ENCODE data around the gene ATP5ME. TPM values are rescaled to one million over a fixed set of nuclear protein-coding genes. Genes with fewer than 3 reads are reported as not detected.
A peak's percentile ranks its signal among the peaks of the same experiment; 100 is the strongest.

Gene ATP5ME
- total and polyA plus RNA-seq, 12 donors = 43.4 to 1,353 (median 325) TPM

DNA sequence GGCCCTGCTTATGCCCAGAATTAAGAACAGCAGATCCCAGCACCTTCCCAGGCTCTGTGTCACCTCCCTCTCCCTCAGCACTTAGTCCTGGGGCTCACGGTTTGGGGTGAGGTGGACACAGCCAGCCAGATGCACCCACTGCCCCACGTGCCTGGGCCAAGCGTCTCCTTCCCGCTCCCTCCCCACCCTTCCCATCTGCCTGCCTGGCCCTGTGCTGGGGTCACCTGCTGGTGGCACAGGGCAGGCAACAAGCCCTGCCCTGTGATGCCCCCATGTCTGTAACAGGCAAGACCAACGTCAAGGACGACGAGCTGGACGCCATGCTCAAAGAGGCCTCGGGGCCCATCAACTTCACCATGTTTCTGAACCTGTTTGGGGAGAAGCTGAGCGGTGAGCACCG lies 5.6 kb upstream of the ATP5ME start:
- Histone ChIP-seq H3K4me3 (no peak overlapping the region), H3K27me3 (no peaks in the 10 kb centered on the region), H3K36me3 (replicated peaks in 1 of 2) (no peaks in the 10 kb centered on the region), H3K9me3 (replicated peaks in 1 of 3) (no peaks in the 10 kb centered on the region), H3K4me1 (replicated peaks in 1 of 2) (peaks cover 27 to 40% of the 10 kb centered on the region in 2 donors), H3K27ac (no peak overlapping the region)
- 82 to 90% (median 84%) methylated on average over 3 to 11 of the region's 11 CpGs for WGBS, 4 donors
- no peak for DNase-seq
- TF ChIP-seq, protein P1, sequence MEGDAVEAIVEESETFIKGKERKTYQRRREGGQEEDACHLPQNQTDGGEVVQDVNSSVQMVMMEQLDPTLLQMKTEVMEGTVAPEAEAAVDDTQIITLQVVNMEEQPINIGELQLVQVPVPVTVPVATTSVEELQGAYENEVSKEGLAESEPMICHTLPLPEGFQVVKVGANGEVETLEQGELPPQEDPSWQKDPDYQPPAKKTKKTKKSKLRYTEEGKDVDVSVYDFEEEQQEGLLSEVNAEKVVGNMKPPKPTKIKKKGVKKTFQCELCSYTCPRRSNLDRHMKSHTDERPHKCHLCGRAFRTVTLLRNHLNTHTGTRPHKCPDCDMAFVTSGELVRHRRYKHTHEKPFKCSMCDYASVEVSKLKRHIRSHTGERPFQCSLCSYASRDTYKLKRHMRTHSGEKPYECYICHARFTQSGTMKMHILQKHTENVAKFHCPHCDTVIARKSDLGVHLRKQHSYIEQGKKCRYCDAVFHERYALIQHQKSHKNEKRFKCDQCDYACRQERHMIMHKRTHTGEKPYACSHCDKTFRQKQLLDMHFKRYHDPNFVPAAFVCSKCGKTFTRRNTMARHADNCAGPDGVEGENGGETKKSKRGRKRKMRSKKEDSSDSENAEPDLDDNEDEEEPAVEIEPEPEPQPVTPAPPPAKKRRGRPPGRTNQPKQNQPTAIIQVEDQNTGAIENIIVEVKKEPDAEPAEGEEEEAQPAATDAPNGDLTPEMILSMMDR (IDR thresholded peaks at IDR 0.05) = no peak
- no peak for TF ChIP-seq POLR2A (IDR thresholded peaks at IDR 0.05)
- intact Hi-C loops (cut with DNase I) = no loop called here

DNA sequence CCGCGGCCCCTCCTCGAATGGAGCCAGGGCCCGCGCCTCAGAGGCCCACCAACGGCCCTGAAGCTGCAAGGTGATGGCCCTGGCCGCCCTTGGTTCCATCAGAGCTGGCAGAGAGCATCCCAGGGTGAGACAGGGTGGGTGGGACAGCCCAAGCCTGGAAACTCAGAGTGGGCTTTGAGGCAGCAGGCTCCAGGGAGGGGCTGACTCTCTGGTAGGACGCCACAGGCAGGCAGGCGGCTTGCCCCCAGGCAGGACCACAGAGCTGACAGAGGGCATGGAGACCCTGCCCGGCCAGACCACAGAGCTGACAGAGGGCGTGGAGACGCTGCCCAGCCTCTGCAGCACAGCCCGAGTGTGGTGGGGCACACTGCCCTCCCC lies 5.0 kb upstream of the ATP5ME start:
- TF ChIP-seq, protein P1 (IDR thresholded peaks at IDR 0.05) = no peak
- TF ChIP-seq POLR2A (IDR thresholded peaks at IDR 0.05) = no peak
- H3K9me3 ChIP-seq (replicated peaks in 1 of 3) = no peaks in the 10 kb centered on the region
- H3K27me3 ChIP-seq = no peaks in the 10 kb centered on the region
- intact Hi-C loops (cut with DNase I) = no loop called here
- peak in 1 of 7 donors; percentile 49 for DNase-seq
- H3K4me1 ChIP-seq (replicated peaks in 1 of 2) = peaks cover 27 to 40% of the 10 kb centered on the region in 2 donors
- no peaks in the 10 kb centered on the region for H3K36me3 ChIP-seq (replicated peaks in 1 of 2)
- 50 to 74% (median 72%) methylated on average over 2 to 13 of the region's 13 CpGs; no CpG with 5 or more reads in 1 of the 4 donors for WGBS, 4 donors
- no peak overlapping the region for H3K4me3 ChIP-seq
- H3K27ac ChIP-seq = no peak overlapping the region

DNA sequence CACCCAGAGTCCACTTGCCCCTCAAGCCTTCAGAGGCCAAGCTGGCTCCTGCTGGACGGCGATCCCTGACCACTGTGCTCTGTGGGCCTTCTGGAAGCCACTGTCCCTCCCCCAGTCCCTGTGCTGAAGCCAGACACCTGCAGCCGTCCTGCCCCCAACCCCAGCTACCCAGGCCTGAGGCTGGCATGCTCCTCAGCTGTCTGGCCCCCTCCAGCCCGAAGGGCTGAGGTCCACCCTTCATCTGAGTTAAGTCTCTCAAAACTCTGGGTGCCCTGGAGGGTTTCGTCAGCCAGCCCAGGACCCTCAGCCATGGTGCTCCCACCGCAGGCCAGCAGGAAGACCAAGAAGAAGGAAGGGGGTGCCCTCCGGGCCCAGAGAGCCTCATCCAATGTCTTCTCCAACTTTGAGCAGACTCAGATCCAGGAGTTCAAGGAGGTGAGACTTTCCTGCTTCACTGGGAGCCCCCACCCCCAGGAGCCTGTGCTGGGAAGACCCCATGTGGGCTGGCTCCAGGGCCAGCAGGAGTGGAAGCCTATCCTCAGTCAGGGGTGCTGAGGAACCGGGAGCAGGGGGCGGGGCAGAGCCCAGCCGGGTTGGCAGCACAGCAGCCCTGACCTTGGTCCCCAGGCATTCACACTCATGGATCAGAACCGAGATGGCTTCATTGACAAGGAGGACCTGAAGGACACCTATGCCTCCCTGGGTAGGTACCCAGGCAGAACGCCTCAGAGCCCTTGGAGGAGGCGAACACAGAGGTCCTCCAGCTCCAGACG lies 4.4 kb upstream of the ATP5ME start:
- no peaks in the 10 kb centered on the region for H3K27me3 ChIP-seq
- WGBS, 4 donors = 28 to 77% (median 61%) methylated on average over 2 to 14 of the region's 14 CpGs
- no peaks in the 10 kb centered on the region for H3K36me3 ChIP-seq (replicated peaks in 1 of 2)
- TF ChIP-seq, protein P1 (IDR thresholded peaks at IDR 0.05) = no peak
- no peak for TF ChIP-seq POLR2A (IDR thresholded peaks at IDR 0.05)
- peak overlapping the region in 1 of 5 donors; percentile 41 for H3K27ac ChIP-seq
- H3K4me3 ChIP-seq = no peak overlapping the region
- intact Hi-C loops (cut with DNase I) = no loop called here
- peaks cover 28 to 37% of the 10 kb centered on the region in 2 donors for H3K4me1 ChIP-seq (replicated peaks in 1 of 2)
- peak in 5 of 7 donors; percentile 34 to 66 (median 61) for DNase-seq
- H3K9me3 ChIP-seq (replicated peaks in 1 of 3) = no peaks in the 10 kb centered on the region

DNA sequence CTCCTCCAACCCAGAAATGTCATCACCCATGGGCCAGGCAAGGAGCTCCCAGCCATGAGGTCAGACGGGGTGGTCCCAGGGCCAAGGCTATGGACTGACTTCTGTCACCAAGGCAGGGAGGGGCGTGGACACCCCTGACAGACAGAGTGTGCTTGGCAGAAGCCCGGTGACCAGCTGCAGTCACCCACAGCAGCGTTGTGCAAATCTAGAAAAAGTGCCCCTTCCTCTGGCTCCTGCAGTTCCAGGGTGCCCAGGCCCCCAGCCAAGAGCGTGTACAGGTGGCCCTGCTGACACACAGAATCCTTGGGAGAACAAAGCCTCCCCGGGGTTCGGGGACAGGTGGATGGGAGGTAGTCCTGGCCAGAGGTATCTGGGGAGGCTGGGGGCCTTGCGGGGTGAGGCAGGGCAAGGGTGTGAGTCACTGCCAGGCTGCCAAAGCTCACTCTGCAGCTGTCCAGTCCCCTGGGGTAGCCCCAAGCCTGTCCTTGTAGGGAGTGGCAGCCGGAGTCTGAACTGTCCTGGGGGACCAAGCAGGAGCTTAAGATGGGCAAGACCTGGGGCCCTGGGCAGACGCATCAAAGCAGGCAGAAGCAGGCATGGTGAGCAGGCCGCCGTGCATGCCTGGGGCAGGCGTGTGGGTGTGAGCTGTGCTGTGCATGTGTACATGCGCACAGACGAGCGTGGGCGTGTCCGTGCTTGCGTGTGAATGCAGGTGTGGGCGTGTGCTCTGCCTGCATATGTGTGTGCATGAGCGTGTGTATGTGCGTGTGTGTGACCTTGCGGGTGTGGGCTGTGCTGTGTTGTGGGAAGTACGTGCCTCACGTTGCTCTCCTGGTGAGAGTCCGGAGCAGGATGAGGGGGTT lies 3.6 kb upstream of the ATP5ME start:
- H3K4me3 ChIP-seq = no peak overlapping the region
- peak; percentile 42 to 72 (median 66) for DNase-seq
- H3K4me1 ChIP-seq (replicated peaks in 1 of 2) = peaks cover 33 to 45% of the 10 kb centered on the region in 2 donors
- no peaks in the 10 kb centered on the region for H3K9me3 ChIP-seq (replicated peaks in 1 of 3)
- no peak for TF ChIP-seq POLR2A (IDR thresholded peaks at IDR 0.05)
- TF ChIP-seq, protein P1 (IDR thresholded peaks at IDR 0.05) = no peak
- H3K36me3 ChIP-seq (replicated peaks in 1 of 2) = peaks cover 0 to 5% of the 10 kb centered on the region in 2 donors
- WGBS, 4 donors = 51 to 61% (median 56%) methylated on average over 10 to 26 of the region's 26 CpGs
- intact Hi-C loops (cut with DNase I) = no loop called here
- H3K27ac ChIP-seq = peak overlapping the region in 2 of 5 donors; percentile 41 to 46
- H3K27me3 ChIP-seq = no peaks in the 10 kb centered on the region
